RWPE2 (cell line): ENCODE data around the gene DLG2.
"Not testable (repeated sequence)": the region's sequence is repeated elsewhere in the genome, so short reads cannot be mapped to it uniquely, and the experiment has no call there.

ENCODE experiments used
- ATAC-seq: fragments of 200-7000 bp; cut with Tn5 transposase; 3 replicates; pipeline ENCODE4 v1.9.1; 2021; ENCODE audit warnings: low read depth
- DNase-seq: peaks from one replicate; pipeline ENCODE4 v3.0.0-alpha.2; 2020; ENCODE audit warnings: low spot score
- H3K27ac ChIP-seq: fragments of 450-650 bp; 2 replicates; pipeline ENCODE4 v1.5.1; 2017; ENCODE audit warnings: mild to moderate bottlenecking; ENCODE audit not compliant: poor library complexity, severe bottlenecking
- H3K27me3 ChIP-seq: fragments of 250-450 bp; sonication (Bioruptor Pico); 2 replicates; pipeline ENCODE4 v1.5.1; 2021; ENCODE audit warnings: mild to moderate bottlenecking, moderate library complexity; ENCODE audit not compliant: insufficient read depth, poor library complexity, severe bottlenecking
- H3K36me3 ChIP-seq: fragments of 250-450 bp; sonication (Bioruptor Pico); 2 replicates; pipeline ENCODE4 v1.5.1; 2020; ENCODE audit warnings: low read depth, mild to moderate bottlenecking, moderate library complexity
- H3K4me1 ChIP-seq: fragments of 250-450 bp; sonication (Bioruptor Pico); 2 replicates; pipeline ENCODE4 v1.5.1; 2021; ENCODE audit warnings: mild to moderate bottlenecking, moderate library complexity; ENCODE audit not compliant: insufficient read depth, poor library complexity, severe bottlenecking
- H3K4me3 ChIP-seq: fragments of 250-450 bp; sonication (Bioruptor Pico); 2 replicates; pipeline ENCODE4 v1.5.1; 2021; ENCODE audit warnings: mild to moderate bottlenecking, moderate library complexity; ENCODE audit not compliant: severe bottlenecking
- H3K9me3 ChIP-seq: fragments of 250-450 bp; sonication (Bioruptor Pico); 2 replicates; pipeline ENCODE4 v1.5.1; 2021; ENCODE audit warnings: mild to moderate bottlenecking, moderate library complexity; ENCODE audit not compliant: severe bottlenecking
- TF ChIP-seq, protein P1 (sequence below): fragments of 450-650 bp; IDR thresholded peaks from one replicate; pipeline ENCODE4 v1.5.1; 2017; ENCODE audit warnings: mild to moderate bottlenecking, moderate library complexity; ENCODE audit not compliant: poor library complexity, severe bottlenecking

The DLG2 gene

DNA sequence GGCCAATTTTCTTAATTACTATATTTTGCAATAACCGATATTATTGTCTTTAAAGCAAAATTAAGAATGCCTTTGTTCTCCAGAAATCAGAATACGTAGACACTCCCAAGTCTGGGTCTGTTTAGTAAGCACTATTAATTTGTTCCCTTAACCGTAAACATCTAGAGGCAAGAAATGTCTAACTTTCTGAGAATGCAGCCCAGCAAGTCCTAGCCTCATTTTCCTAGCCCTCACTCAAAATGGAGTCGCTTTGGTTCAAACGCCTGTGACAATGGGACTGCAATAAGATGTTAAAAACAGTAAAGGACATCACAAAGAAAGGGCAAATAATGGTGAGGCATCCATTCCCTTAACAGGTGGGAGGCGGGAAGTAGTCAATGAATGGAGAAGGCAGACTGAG is 280.7 kb downstream of the DLG2 start:
- H3K27me3 ChIP-seq, result no peaks in the 10 kb centered on the region
- H3K4me3 ChIP-seq, result no peak overlapping the region
- no peak for DNase-seq
- no peaks in the 10 kb centered on the region for H3K4me1 ChIP-seq
- no peak for ATAC-seq
- TF ChIP-seq, protein P1, sequence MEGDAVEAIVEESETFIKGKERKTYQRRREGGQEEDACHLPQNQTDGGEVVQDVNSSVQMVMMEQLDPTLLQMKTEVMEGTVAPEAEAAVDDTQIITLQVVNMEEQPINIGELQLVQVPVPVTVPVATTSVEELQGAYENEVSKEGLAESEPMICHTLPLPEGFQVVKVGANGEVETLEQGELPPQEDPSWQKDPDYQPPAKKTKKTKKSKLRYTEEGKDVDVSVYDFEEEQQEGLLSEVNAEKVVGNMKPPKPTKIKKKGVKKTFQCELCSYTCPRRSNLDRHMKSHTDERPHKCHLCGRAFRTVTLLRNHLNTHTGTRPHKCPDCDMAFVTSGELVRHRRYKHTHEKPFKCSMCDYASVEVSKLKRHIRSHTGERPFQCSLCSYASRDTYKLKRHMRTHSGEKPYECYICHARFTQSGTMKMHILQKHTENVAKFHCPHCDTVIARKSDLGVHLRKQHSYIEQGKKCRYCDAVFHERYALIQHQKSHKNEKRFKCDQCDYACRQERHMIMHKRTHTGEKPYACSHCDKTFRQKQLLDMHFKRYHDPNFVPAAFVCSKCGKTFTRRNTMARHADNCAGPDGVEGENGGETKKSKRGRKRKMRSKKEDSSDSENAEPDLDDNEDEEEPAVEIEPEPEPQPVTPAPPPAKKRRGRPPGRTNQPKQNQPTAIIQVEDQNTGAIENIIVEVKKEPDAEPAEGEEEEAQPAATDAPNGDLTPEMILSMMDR, result no peak
- H3K36me3 ChIP-seq, result no peaks in the 10 kb centered on the region
- H3K9me3 ChIP-seq, result no peaks in the 10 kb centered on the region
- no peak overlapping the region for H3K27ac ChIP-seq

DNA sequence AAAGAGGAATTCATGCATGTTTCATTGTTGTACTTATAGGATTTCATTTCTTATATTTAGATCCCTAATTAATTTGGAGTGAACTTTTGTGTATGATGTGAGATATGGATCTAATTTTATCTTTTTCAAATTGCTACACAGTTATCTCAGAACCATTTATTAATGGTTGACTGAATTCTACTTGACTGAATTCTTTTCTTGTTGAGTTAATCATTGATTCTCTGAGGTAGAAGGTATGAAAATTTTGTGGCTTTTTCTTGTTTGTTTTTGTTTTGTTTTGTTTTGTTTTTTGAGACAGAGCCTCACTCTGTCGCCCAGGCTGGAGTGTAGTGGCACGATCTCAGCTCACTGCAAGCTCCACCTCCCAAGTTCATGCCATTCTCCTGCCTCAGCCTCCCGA is 286.3 kb downstream of the DLG2 start:
- not testable (repeated sequence) for ATAC-seq

DNA sequence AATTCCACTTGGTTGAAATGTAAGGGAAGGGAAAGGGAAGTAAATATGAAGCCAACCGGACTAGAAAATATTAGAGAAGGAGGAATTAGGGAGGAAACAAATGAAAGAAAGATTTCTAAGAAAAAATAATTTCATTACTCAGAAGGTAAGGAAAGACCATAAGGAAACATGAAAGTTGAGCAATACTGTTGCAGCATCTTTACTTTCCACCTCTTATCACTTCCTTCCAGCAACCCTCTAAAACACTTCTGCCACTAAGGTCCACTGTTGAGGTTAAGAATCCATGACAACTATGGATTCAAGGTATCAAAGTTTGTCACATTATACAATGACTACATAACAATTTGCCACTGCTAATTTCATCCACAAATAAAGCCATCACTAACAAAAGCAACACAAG is 308.6 kb downstream of the DLG2 start:
- Histone ChIP-seq H3K36me3 (no peaks in the 10 kb centered on the region), H3K9me3 (no peaks in the 10 kb centered on the region), H3K4me1 (no peaks in the 10 kb centered on the region), H3K27me3 (no peaks in the 10 kb centered on the region), H3K4me3 (no peak overlapping the region), H3K27ac (no peak overlapping the region)
- no peak for DNase-seq
- ATAC-seq, result no peak
- TF ChIP-seq, protein P1, result no peak

More for the DNA sequence above, 286.3 kb downstream of the DLG2 start:
- not testable (repeated sequence) for H3K36me3 ChIP-seq, DNase-seq, H3K4me1 ChIP-seq, H3K9me3 ChIP-seq, H3K4me3 ChIP-seq, H3K27ac ChIP-seq, H3K27me3 ChIP-seq

DNA sequence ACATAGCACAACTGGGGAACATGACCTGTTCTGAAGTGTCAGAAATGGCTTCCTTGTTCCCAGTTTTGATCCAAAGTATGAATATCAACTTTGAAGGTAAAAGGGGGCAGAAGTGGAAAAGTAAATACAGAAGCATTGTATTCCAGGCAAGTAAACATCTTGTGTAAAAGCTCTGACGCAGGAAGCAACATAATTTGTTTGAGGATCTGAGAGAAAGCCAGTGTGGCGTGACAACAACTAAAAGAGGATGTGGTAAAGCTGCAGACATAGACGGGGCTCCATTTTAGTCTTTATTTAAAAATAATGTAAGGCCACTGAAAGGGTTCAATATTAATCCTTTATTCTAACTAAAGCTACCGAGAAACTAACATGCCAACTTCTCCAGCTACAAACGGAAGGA is 310.2 kb downstream of the DLG2 start:
- no peak overlapping the region for H3K4me3 ChIP-seq
- ATAC-seq, result no peak
- H3K27ac ChIP-seq, result no peak overlapping the region
- peaks cover 3% of the 10 kb centered on the region for H3K27me3 ChIP-seq
- H3K9me3 ChIP-seq, result no peaks in the 10 kb centered on the region
- no peak for DNase-seq
- H3K36me3 ChIP-seq, result no peaks in the 10 kb centered on the region
- no peaks in the 10 kb centered on the region for H3K4me1 ChIP-seq
- TF ChIP-seq, protein P1, result no peak

DNA sequence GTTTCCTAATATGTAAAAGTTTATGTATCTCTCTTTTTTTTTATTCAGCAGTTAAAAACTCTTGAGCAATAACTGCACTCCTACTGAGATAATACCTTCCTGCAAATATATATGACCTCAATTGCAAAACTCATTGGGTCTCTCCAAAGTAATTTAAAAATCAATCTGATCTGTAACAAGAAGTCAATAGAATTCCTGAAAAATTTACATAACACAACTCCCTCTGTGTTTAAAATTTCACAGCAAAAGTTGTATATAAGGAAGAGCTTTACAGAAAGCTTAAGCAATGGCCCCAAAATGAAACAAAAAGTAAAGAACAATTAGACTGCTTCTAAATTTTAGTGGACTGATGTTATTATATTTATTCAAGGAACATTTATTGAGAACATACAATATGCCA is 313.4 kb downstream of the DLG2 start:
- ATAC-seq, result no peak
- H3K4me1 ChIP-seq, result no peaks in the 10 kb centered on the region
- TF ChIP-seq, protein P1, result no peak

DNA sequence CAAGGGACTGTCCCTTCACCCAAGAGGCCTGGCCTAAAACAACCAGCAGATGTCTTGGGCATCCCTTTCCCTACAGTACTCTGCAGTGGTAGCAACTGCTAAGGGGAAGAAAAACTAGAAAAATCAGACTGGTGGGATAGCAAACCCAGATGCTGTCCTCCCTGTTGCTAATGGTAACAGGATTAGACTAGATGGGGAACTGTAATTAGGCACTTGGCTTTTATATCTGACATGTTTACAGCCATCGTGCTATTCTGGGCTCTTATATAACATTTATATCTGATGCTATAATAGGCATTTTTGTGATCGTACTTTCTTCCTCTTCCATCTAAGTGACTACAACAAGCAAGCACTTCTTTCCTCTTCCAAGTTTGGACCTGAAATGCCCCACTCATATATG is 316.7 kb downstream of the DLG2 start:
- Histone ChIP-seq H3K27me3 (peaks cover 3% of the 10 kb centered on the region), H3K9me3 (no peaks in the 10 kb centered on the region), H3K27ac (no peak overlapping the region), H3K36me3 (no peaks in the 10 kb centered on the region), H3K4me1 (no peaks in the 10 kb centered on the region), H3K4me3 (no peak overlapping the region)
- DNase-seq (no peak), ATAC-seq (no peak)
- TF ChIP-seq, protein P1, result no peak

More for the DNA sequence above, 313.4 kb downstream of the DLG2 start:
- Histone ChIP-seq H3K36me3 (no peaks in the 10 kb centered on the region), H3K4me3 (no peak overlapping the region), H3K9me3 (no peaks in the 10 kb centered on the region), H3K27ac (no peak overlapping the region), H3K27me3 (peaks cover 3% of the 10 kb centered on the region)
- DNase-seq, result no peak
